HG03097 (cell line): Measurements from ENCODE around the gene ANO10.

Source experiments
- ATAC-seq: cut with Tn5 transposase; IDR thresholded peaks from one replicate; pipeline ENCODE4 v1.9.1; 2021; ENCODE audit not compliant: unreplicated experiment, low FRiP score

The ANO10 gene

DNA sequence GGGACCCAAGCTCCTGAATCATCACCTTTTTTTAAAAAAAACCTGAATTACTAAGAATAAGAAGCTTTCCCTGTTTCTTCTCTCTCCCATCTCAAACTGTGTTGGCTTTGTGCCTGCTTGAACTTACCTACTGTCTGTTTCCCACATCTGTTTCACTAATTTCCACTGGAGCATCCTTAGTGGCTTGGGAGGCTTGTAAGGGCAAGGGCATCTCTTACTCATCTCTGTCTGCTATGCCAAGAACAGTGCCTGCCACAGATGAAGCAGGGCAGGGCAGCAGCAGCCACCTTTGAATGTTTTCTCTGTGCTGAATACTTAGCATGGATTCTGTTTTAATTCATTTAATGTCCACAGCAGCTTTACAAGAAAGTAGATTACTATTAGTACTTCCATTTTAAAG is 293.2 kb downstream of the ANO10 start:
- ATAC-seq = no peak

DNA sequence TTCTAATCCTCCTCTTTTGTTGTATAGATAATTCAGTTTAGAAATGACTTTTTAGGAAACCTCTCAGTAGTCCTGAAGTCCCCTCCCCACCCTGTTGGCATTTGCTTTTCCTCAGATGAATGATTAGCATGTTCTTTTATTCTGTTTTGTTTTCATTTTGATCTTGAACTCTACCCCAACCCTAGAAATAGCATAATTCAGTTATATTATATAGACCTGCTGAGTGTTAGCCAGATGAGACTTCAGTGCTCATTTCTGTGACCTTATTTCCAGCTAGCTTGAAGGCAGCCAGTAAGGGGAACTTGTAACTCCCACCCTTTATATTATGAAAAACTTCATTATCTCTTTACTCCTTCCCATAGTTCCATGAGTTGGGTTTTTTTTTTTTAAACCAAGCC is 294.2 kb downstream of the ANO10 start:
- ATAC-seq = no peak

DNA sequence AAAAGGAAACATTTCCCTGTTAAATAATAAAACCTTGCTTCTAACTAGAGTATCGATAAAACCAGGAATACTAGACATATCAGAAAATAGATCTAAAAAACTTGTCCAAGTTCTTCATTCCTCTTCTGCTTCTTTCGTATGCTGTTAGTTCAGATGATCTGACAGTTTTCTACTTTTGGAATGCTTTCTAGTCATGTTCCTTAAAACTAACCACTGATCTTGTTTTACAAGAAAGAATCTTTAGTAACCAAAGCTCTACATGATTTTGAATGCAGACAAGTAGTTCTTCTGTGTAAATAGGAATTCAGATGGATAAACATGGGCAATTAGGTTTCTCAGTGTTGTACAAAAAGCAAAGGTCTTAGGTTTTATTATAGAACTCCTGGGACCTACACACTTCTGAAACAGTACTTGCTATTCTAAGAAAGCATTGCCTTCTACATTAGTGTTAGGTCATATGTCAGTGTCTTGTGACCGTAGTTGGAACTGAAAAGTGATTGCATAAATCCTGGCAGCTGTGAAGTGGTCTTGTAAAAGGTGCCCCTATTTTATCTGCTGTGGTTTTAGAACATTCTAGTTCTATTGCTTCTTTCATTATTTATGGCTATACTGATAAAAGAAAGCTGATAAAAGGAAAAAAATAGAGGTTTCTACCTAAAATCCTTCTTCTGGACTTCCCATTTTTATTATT is 294.8 kb downstream of the ANO10 start:
- ATAC-seq = no peak

DNA sequence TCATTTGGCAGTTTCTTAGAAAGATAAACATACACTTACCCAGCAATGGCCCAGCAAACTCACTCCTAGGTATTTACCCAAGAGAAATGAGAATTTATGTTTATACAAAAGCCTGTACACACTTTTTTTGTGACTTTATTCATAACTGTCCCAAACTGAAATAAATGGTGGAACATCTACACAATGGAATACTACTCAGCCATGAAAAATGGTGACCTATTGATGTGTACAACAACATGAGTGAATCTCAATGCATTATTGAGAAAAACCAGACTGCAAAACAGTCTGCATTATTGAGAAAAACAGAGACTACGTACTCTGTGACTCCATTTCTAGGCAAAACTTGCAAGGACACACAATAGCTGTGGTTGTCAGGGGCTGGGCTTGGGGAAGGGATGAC is 298.3 kb downstream of the ANO10 start:
- no peak for ATAC-seq

- no peak for ATAC-seq
Observed at GRCh38 chr3:43320288-43320687, 301.5 kb downstream of the ANO10 start.

- ATAC-seq = no peak
Observed at GRCh38 chr3:43319794-43320193, 302.0 kb downstream of the ANO10 start.

DNA sequence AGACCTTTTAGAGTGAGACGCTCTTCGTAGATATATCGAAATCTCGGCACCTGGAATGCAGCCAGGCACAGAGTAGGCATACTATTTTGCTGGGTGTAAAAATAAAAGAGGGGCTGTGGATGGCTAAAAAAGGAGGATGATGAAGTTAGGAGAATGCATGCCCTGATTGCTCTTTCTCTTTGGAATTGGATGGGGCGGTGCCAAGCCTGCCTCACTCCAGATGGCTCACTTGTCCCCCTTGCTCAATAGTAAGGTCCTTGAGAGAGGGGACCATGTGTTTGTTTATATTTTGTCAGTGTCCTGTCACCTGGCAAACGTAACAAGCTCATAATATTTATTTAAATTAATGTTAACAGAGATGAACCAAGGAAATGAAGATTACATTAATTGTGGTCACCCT is 302.4 kb downstream of the ANO10 start:
- ATAC-seq = no peak

GRCh38 chr3:43317461-43318316 is 304.1 kb downstream of the ANO10 start:
- no peak for ATAC-seq

- ATAC-seq = no peak
Observed at GRCh38 chr3:43316783-43317460, 304.9 kb downstream of the ANO10 start.
